Right lobe of liver (tissue), 6 donors: Measurements from ENCODE around the gene SPAG16. TPM values are rescaled to one million over a fixed set of nuclear protein-coding genes. Genes with fewer than 3 reads are reported as not detected.

ENCODE experiments used
- ATAC-seq, 4 donors: fragments of 200-7000 bp; cut with Tn5 transposase; one replicate each; pipeline ENCODE4 v1.9.1; 2020; ENCODE audit warnings: mild to moderate bottlenecking in 4 of 4, moderate library complexity in 4 of 4
- DNase-seq, 3 donors: peaks; one replicate each; pipeline ENCODE4 v3.0.0-alpha.2; 2020
- H3K27ac ChIP-seq, 3 donors: fragments of 200-600 bp; one replicate each; pipeline ENCODE4 v1.8.0; 2022
- H3K27me3 ChIP-seq, 2 donors: fragments of 200-600 bp; one replicate each; pipeline ENCODE4 v1.8.0; 2022
- H3K36me3 ChIP-seq, 4 donors: fragments of 200-600 bp; sonication (generic) in 1 of 4; one replicate each; pipeline versions ENCODE4 v1.5.1 to v1.8.0; 2017 to 2022; ENCODE audit warnings: control low read depth in 1 of 4
- H3K4me1 ChIP-seq, 4 donors: fragments of 200-600 bp; sonication (generic) in 1 of 4; one replicate each; pipeline versions ENCODE4 v1.5.1 to v1.8.0; 2017 to 2022; ENCODE audit warnings: control low read depth in 1 of 4
- H3K4me3 ChIP-seq, 3 donors: fragments of 200-600 bp; one replicate each; pipeline ENCODE4 v1.8.0; 2022
- H3K9me3 ChIP-seq, 4 donors: fragments of 200-600 bp; sonication (generic) in 1 of 4; one replicate each; pipeline versions ENCODE4 v1.5.1 to v1.8.0; 2017 to 2022; ENCODE audit warnings: control low read depth in 1 of 4
- POLR2A ChIP-seq: fragments of 450-650 bp; IDR thresholded peaks from one replicate; pipeline ENCODE4 v1.6.1; 2017; ENCODE audit warnings: antibody characterized with exemption, mild to moderate bottlenecking
- WGBS: methylation state at CpG from one replicate; pipeline ENCODE4 v1.1.6; 2018; ENCODE audit warnings: low coverage, low lambda C conversion rate; ENCODE audit not compliant: insufficient coverage; ENCODE audit errors: missing lambda C conversion rate; 5-methylcytosine and 5-hydroxymethylcytosine counted together
- intact Hi-C, 2 donors: fragments of 100-400 bp; cut with DNase I; formaldehyde crosslinking; loops; one replicate each; pipeline versions ENCODE4 v1.11.2 to v1.14.1; 2022
- total RNA-seq, 6 experiments: library from RNA; depleted of rRNA in 2 of 6; stranded (reverse); fragments of >200 nt in 2 of 6; fragmentation: NEBNext Ultra II Directional in 3 of 6; extraction: Animal tissue kit (Norgen Biotek cat#: 25700) in 3 of 6; gene quantifications; one replicate each; pipeline versions ENCODE4 v1.1.0 to v1.2.4, GENCODE V29; 2016 to 2023
- TF ChIP-seq, protein P1 (sequence below), 4 donors: fragments of 200-600 bp in 3 of 4; fragments of 450-650 bp in 1 of 4; IDR thresholded peaks; one replicate each; pipeline versions ENCODE4 v1.5.1 to v1.8.0; 2016 to 2022; ENCODE audit warnings: antibody characterized with exemption in 4 of 4, mild to moderate bottlenecking in 2 of 4
- donor health status: DM: no; HTN: yes; CAD: no.
- donor health status: DM: no; HTN: no; CAD: no.
- donor health status: DM: no; HTN: no; CAD: no.
- donor health status: DM: no; HTN: yes; CAD: no.
- donor health status: DM: no; HTN: yes; CAD: no.

SPAG16 gene
- total RNA-seq, 6 experiments from 2014 or later = 7.2 to 15.3 (median 9.0) TPM

DNA sequence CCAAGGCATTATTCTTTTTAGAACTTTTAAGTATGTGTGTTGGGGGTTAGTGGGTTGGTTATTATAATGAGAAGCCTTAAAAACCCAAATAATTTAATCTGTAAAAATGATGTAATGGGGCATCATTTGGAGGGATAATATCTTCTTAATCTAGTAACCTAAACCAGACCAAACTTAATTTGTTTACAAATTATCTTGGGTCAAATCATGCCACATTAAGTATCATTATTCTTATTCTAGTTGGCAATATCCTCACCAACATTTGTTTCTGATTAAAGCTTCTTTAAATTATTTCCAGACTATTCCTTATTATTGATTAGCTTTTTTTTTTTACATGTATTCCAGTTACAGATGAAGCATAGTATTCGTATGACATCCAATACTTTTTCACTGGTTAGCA, 1041.1 kb downstream of the SPAG16 start:
- Histone ChIP-seq H3K4me1 (no peaks in the 10 kb centered on the region), H3K27ac (no peak overlapping the region), H3K36me3 (no peaks in the 10 kb centered on the region), H3K4me3 (no peak overlapping the region), H3K27me3 (no peaks in the 10 kb centered on the region), H3K9me3 (no peaks in the 10 kb centered on the region)
- ATAC-seq (no peak), DNase-seq (no peak)
- 30% methylated on average over 1 of the region's 1 CpG for WGBS
- intact Hi-C loops = no loop called here
- TF ChIP-seq POLR2A = no peak
- TF ChIP-seq, protein P1, sequence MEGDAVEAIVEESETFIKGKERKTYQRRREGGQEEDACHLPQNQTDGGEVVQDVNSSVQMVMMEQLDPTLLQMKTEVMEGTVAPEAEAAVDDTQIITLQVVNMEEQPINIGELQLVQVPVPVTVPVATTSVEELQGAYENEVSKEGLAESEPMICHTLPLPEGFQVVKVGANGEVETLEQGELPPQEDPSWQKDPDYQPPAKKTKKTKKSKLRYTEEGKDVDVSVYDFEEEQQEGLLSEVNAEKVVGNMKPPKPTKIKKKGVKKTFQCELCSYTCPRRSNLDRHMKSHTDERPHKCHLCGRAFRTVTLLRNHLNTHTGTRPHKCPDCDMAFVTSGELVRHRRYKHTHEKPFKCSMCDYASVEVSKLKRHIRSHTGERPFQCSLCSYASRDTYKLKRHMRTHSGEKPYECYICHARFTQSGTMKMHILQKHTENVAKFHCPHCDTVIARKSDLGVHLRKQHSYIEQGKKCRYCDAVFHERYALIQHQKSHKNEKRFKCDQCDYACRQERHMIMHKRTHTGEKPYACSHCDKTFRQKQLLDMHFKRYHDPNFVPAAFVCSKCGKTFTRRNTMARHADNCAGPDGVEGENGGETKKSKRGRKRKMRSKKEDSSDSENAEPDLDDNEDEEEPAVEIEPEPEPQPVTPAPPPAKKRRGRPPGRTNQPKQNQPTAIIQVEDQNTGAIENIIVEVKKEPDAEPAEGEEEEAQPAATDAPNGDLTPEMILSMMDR (IDR thresholded peaks at IDR 0.05) = no peak

DNA sequence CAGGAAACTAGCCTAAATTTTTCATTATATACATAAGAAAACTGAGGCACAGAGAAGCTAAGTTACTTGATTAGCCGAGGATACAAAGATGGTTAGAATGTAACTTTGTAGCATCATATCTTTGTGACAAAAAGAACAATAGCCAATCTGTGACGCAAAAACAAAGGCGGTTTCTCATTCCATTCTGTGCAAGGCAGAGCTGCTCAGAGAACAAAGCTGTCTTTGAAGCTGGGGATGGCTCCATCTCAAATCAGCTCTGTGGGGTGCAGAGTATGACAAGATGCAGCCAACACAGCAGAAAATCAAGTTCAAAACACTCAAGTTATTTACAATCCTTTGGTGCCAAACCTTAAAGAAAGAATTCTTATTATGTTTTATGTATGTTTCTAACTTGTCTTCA, 1044.7 kb downstream of the SPAG16 start:
- H3K27me3 ChIP-seq = no peaks in the 10 kb centered on the region
- no peak overlapping the region for H3K27ac ChIP-seq
- no peaks in the 10 kb centered on the region for H3K36me3 ChIP-seq
- no peak for DNase-seq
- no peak overlapping the region for H3K4me3 ChIP-seq
- H3K4me1 ChIP-seq = no peaks in the 10 kb centered on the region
- intact Hi-C loops = no loop called here
- ATAC-seq = no peak
- no peak for TF ChIP-seq POLR2A
- TF ChIP-seq, protein P1 (IDR thresholded peaks at IDR 0.05) = no peak
- H3K9me3 ChIP-seq = no peaks in the 10 kb centered on the region
- WGBS = 53% methylated on average over 3 of the region's 3 CpGs

DNA sequence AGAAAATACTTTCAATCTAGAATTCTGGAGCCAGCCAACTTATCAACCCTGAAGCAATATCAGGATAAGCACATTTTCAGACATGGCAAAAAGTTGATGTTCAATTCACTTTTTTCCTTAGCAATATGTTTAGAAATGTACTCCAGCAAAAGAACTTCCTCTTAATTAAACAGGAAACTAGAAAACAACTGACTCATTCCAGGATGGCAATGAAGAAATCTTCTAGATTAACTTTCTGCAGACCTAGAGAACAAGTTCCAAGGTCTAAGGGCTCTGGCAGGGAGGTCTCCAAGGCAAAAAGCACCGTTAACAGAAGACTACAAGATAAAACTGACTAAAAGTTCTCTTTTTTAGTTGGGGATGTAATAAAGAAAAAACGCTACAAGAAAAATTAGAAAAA, 1057.4 kb downstream of the SPAG16 start:
- H3K27me3 ChIP-seq = no peaks in the 10 kb centered on the region
- H3K4me1 ChIP-seq = no peaks in the 10 kb centered on the region
- no peak overlapping the region for H3K27ac ChIP-seq
- ATAC-seq (no peak), DNase-seq (no peak)
- H3K9me3 ChIP-seq = no peaks in the 10 kb centered on the region
- H3K4me3 ChIP-seq = no peak overlapping the region
- intact Hi-C loops = no loop called here
- H3K36me3 ChIP-seq = no peaks in the 10 kb centered on the region
- TF ChIP-seq POLR2A = no peak
- TF ChIP-seq, protein P1 (IDR thresholded peaks at IDR 0.05) = no peak
- WGBS = 8% methylated on average over 2 of the region's 2 CpGs

DNA sequence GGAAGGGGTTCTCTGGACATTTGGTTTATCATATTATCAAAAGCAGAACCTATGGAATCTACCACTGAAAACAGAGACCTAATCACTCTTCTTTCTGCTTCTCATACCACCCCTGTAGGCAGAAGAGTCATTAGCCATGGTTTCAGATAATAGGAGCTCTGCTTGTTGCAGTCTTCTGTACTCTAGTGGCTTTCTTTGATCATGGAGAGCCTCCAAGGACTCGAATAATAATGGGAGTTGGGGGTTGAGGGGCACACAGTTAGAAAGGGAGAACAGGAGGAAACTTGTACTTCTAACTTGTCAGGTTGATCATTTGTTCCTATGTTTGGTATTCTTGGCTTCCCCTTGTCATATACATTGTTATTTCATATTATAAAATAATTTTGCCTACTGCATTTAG, 1074.2 kb downstream of the SPAG16 start:
- Histone ChIP-seq H3K4me3 (no peak overlapping the region), H3K27ac (no peak overlapping the region), H3K9me3 (no peaks in the 10 kb centered on the region), H3K36me3 (no peaks in the 10 kb centered on the region), H3K27me3 (no peaks in the 10 kb centered on the region), H3K4me1 (no peaks in the 10 kb centered on the region)
- WGBS = 23% methylated on average over 1 of the region's 1 CpG
- intact Hi-C loops = no loop called here
- TF ChIP-seq POLR2A = no peak
- TF ChIP-seq, protein P1 (IDR thresholded peaks at IDR 0.05) = no peak
- no peak for ATAC-seq
- no peak for DNase-seq

DNA sequence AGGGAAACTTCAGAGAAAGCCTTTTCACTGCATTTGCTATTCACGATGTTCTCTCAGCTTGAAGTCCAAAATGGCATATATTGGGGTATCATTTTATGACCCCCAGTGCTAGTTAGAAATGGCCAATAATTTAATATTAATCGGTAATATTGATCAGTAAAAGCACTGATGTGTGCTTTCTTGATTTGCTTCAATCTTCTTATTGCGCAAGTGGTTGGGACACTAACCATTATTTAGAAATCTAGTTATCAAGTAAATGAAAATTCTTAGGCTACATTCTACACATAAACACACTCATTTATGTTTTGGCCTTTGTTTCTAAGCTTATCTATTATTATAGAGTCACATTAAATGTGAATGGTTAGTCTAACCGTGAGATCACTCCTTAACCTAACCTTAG, 1076.9 kb downstream of the SPAG16 start:
- no peaks in the 10 kb centered on the region for H3K27me3 ChIP-seq
- DNase-seq (no peak), ATAC-seq (no peak)
- no peaks in the 10 kb centered on the region for H3K36me3 ChIP-seq
- 72% methylated on average over 4 of the region's 4 CpGs for WGBS
- no peak for TF ChIP-seq POLR2A
- TF ChIP-seq, protein P1 (IDR thresholded peaks at IDR 0.05) = no peak
- H3K4me3 ChIP-seq = no peak overlapping the region
- no peaks in the 10 kb centered on the region for H3K9me3 ChIP-seq
- no peaks in the 10 kb centered on the region for H3K4me1 ChIP-seq
- intact Hi-C loops = no loop called here
- H3K27ac ChIP-seq = no peak overlapping the region
